ENCODE measurements around the gene FRMD4A. TPM values are rescaled to one million over a fixed set of nuclear protein-coding genes. Genes with fewer than 3 reads are reported as not detected.

Gene FRMD4A
- total RNA-seq, 1 experiment from 2014 or later = 19.6 TPM

DNA sequence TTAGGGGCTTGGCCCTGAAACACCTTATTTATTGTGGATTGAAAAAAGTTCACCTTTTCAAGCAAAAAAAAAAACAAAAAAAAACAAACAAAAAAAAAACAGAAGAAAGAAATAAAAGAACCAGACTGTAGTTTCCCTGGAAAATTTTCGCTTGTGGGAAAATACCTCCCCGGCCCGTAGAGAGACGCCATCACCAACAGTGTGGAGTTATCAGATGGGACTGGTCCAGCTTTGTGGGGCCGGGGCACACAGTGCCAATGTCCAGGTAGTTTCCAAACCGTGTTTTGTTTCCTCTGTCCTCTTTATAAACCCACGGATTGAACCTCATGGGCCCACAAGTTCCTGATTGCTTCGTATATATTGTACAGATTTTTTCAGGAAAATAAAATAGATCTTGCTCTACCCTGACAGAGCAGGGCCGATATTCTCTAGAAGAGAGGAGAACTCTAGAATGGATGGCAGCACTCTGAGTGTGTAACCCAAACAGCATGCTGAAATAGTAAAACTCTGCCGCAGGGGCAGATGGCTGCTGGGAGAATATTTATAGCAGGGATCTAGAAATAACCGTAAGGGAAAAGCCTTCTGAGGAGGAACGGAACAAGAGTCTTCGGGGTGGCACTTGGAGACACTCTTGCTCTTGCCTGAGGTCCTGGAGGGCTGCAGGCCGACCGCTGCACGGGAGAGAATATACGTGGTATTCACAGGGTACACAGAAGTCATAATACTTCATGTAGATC is 241.0 kb downstream of the FRMD4A start:
- no peak overlapping the region for H3K4ac ChIP-seq (ENCODE audit: low read depth, low read length)
- WGBS (ENCODE audit: extremely low coverage, insufficient read length, low lambda C conversion rate) = no CpG with 5 or more reads among the region's 17 CpGs
- TF ChIP-seq CTCF (conservative IDR thresholded peaks at IDR 0.05) = no peak
- H3K27ac Mint-ChIP-seq = no peak overlapping the region; a peak in 1 of 7 replicates
- no peaks in the 10 kb centered on the region for H3K9me3 ChIP-seq (ENCODE audit: control insufficient read depth, low read depth, low read length)
- H2BK20ac ChIP-seq (ENCODE audit: low read depth, low read length, poor library complexity, severe bottlenecking) = no peak overlapping the region
- H3K79me1 ChIP-seq (ENCODE audit: insufficient read depth, low read depth, low read length, poor library complexity, severe bottlenecking) = no peaks in the 10 kb centered on the region
- H3K4me1 ChIP-seq (ENCODE audit: insufficient read depth, low read length) = peaks cover 6% of the 10 kb centered on the region; the same call in 1 of the 2 replicates
- no peak overlapping the region for H3K56ac ChIP-seq (ENCODE audit: insufficient read length, low read depth, low read length)
- DNase-seq = no peak
- no peaks in the 10 kb centered on the region for H3K9me3 Mint-ChIP-seq
- no peaks in the 10 kb centered on the region for H3K23me2 ChIP-seq (ENCODE audit: insufficient read length, low read depth, low read length, poor library complexity, severe bottlenecking)
- no peaks in the 10 kb centered on the region for H3K36me3 Mint-ChIP-seq (ENCODE audit: insufficient read depth in 1 of 3, low read depth in 3 of 3)
- H3K18ac ChIP-seq (ENCODE audit: insufficient read length, low read depth, low read length) = no peak overlapping the region
- no peak overlapping the region for H3K14ac ChIP-seq (ENCODE audit: insufficient read depth, low read length)
- H3K4me2 ChIP-seq (ENCODE audit: insufficient read depth, insufficient read length, low read length) = no peak overlapping the region
- no peaks in the 10 kb centered on the region for H4K20me1 ChIP-seq (ENCODE audit: control insufficient read depth, insufficient read depth, insufficient read length)
- no peaks in the 10 kb centered on the region for H3K79me2 ChIP-seq (ENCODE audit: insufficient read depth, low read length)
- no peak overlapping the region for H2BK5ac ChIP-seq (ENCODE audit: insufficient read length, low read length)
- H3T11ph ChIP-seq (ENCODE audit: low read length) = no peak overlapping the region
- H3K4me3 Mint-ChIP-seq = no peak overlapping the region; a peak in 1 of 5 replicates
- no peak overlapping the region for H4K91ac ChIP-seq (ENCODE audit: insufficient read length, low read depth, low read length)
- H2BK120ac ChIP-seq (ENCODE audit: low read depth, low read length, poor library complexity, severe bottlenecking) = no peak overlapping the region
- no peak overlapping the region for H4K5ac ChIP-seq (ENCODE audit: insufficient read length, low read depth, low read length)
- no peak overlapping the region for H2BK15ac ChIP-seq (ENCODE audit: low read depth, low read length)
- H3K4me1 Mint-ChIP-seq = peaks cover 34 to 49% of the 10 kb centered on the region in 2 experiments
- H3K27me3 Mint-ChIP-seq (ENCODE audit: low read depth) = no peaks in the 10 kb centered on the region
- no peak overlapping the region for H3K9ac ChIP-seq (ENCODE audit: extremely low read depth, insufficient read length, low read length)
- H3K27me3 ChIP-seq (ENCODE audit: insufficient read depth, low read length) = no peaks in the 10 kb centered on the region
- H4K8ac ChIP-seq (replicated peaks; ENCODE audit: insufficient read length, low read depth, low read length) = no peak overlapping the region
- no peak overlapping the region for H2BK12ac ChIP-seq (ENCODE audit: insufficient read length, low read depth, low read length)
- H2AK5ac ChIP-seq (ENCODE audit: insufficient read length, low read length) = no peak overlapping the region
- H3K27ac ChIP-seq (ENCODE audit: insufficient read length, low read depth, low read length) = no peak overlapping the region
- no peak overlapping the region for H2AFZ ChIP-seq (ENCODE audit: low read length)
- no peak overlapping the region for H3K23ac ChIP-seq (ENCODE audit: insufficient read length, low read depth, low read length)

All from H9 (cell line).